Measurements from ENCODE around the gene RPN2. TPM values are rescaled to one million over a fixed set of nuclear protein-coding genes. Genes with fewer than 3 reads are reported as not detected.

Gene RPN2
- total and polyA plus RNA-seq, 9 of the 15 experiments (the other 6 are each of a cell fraction or from before 2014, with no cell fraction given): 168 to 548 (median 325) TPM

DNA sequence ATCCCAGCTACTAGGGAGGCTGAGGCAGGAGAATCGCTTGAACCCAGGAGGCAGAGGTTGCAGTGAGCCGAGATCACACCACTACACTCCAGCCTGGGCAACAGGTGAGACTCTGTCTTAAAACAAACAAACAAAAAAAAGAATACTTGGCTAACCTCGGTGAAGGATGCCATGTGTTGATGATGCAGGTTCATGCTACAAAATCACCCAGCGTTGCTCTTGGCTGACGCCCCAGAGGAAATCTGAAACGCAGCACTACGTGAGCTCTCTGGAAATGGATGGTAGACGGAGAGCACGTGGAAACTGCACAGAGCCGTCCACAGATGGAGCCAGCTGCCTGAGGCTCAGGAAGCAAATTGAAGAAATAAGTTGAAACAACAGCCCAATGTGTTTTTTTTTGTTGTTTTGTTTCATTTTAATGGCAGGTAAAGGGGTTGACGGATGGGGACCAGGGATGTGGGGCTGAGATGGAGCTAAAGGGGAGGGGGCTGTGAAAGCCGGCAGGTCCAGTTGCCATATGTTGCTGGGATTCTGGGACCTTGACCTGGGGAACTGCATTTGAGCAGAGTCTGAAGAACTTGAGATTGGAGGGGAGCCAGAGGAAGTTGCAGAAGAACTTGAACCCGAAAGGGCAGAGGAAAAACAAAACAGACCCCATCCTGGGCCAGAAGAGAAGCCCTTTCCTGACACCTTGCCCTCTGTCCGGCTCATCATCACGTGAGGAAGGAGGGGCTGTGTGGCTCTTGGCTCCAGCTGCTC, 97.5 kb downstream of the RPN2 start:
- Histone ChIP-seq H3K4me1 (replicated peaks in 1 of 2; ENCODE audit: control insufficient read depth in 2 of 2, insufficient read depth in 2 of 2, low read length in 2 of 2) (peaks cover 0 to 5% of the 10 kb centered on the region in 2 experiments; a peak in 3 of 5 replicates), H3K4me3 (no peak overlapping the region), H3K27ac (ENCODE audit: extremely low read depth, low read depth, low read length) (no peak overlapping the region), H3K36me3 (ENCODE audit: control insufficient read depth, insufficient read depth, low read length) (no peaks in the 10 kb centered on the region), H4K20me1 (replicated peaks; ENCODE audit: control insufficient read depth, insufficient read depth, low read length) (no peaks in the 10 kb centered on the region), H3K4me2 (ENCODE audit: insufficient read depth, low read length) (no peak overlapping the region), H2AFZ (ENCODE audit: low read depth, low read length) (peak overlapping the region; percentile 73), H3K27me3 (ENCODE audit: control insufficient read depth in 2 of 2, insufficient read depth in 2 of 2, low read length in 2 of 2) (no peaks in the 10 kb centered on the region; a peak in 1 of 5 replicates), H3K9me3 (replicated peaks; ENCODE audit: control insufficient read depth, insufficient read depth, low read depth, low read length) (no peaks in the 10 kb centered on the region), H3K9me1 (ENCODE audit: control insufficient read depth, insufficient read depth, low read length) (no peaks in the 10 kb centered on the region), H3K79me2 (ENCODE audit: control insufficient read depth, insufficient read depth, low read length) (no peaks in the 10 kb centered on the region), H3K9ac (ENCODE audit: insufficient read depth in 1 of 2, low read depth in 2 of 2, low read length in 2 of 2) (no peak overlapping the region)
- DNase-seq (ENCODE audit: extremely low read depth in 1 of 4, low spot score in 3 of 4): peak in 1 of 4 experiments; percentile 41
- CTCF ChIA-PET (ENCODE audit: low intra/inter-chr PET ratio): interaction anchor here (0.7 to 1.5 kb wide), 2 partner anchors 74 to 107 kb away, joined by 3 to 4 read pairs; no protein-coding TSS in a partner anchor
- FAIRE-seq: no peak
- POLR2A ChIA-PET: interaction anchor here (0.6 to 1.1 kb wide), 4 partner anchors 9 to 250 kb away, joined by 3 to 4 read pairs (median 3); no protein-coding TSS in a partner anchor
- 24% methylated on average over 15 of the region's 15 CpGs for WGBS (ENCODE audit: insufficient coverage, low coverage, missing lambda C conversion rate)
- intact Hi-C loops (cut with micrococcal nuclease): no loop called here
- no TSS peak for BruUV-seq (replicated peaks)
- ATAC-seq: peak; percentile 87
- in situ Hi-C loops (cut with MboI): no loop called here
- TF ChIP-seq, protein P1, sequence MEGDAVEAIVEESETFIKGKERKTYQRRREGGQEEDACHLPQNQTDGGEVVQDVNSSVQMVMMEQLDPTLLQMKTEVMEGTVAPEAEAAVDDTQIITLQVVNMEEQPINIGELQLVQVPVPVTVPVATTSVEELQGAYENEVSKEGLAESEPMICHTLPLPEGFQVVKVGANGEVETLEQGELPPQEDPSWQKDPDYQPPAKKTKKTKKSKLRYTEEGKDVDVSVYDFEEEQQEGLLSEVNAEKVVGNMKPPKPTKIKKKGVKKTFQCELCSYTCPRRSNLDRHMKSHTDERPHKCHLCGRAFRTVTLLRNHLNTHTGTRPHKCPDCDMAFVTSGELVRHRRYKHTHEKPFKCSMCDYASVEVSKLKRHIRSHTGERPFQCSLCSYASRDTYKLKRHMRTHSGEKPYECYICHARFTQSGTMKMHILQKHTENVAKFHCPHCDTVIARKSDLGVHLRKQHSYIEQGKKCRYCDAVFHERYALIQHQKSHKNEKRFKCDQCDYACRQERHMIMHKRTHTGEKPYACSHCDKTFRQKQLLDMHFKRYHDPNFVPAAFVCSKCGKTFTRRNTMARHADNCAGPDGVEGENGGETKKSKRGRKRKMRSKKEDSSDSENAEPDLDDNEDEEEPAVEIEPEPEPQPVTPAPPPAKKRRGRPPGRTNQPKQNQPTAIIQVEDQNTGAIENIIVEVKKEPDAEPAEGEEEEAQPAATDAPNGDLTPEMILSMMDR (IDR thresholded peaks at IDR 0.05 in 2 of 3, conservative IDR thresholded peaks at IDR 0.05 in 1 of 3; ENCODE audit: insufficient read depth in 2 of 3, low read depth in 1 of 3, low read length in 3 of 3): peak; percentile 29 to 40 (median 39); a peak in 4 of 6 replicates
- peak; percentile 66 for TF ChIP-seq MYC (IDR thresholded peaks at IDR 0.05; ENCODE audit: low read depth, low read length)
- TF ChIP-seq MYC (CRISPR knock-in tag; IDR thresholded peaks at IDR 0.05; ENCODE audit: borderline replicate concordance, low read depth): no peak
- peak; percentile 77 for TF ChIP-seq L3MBTL2 (IDR thresholded peaks at IDR 0.05)
- TF ChIP-seq, protein P2, sequence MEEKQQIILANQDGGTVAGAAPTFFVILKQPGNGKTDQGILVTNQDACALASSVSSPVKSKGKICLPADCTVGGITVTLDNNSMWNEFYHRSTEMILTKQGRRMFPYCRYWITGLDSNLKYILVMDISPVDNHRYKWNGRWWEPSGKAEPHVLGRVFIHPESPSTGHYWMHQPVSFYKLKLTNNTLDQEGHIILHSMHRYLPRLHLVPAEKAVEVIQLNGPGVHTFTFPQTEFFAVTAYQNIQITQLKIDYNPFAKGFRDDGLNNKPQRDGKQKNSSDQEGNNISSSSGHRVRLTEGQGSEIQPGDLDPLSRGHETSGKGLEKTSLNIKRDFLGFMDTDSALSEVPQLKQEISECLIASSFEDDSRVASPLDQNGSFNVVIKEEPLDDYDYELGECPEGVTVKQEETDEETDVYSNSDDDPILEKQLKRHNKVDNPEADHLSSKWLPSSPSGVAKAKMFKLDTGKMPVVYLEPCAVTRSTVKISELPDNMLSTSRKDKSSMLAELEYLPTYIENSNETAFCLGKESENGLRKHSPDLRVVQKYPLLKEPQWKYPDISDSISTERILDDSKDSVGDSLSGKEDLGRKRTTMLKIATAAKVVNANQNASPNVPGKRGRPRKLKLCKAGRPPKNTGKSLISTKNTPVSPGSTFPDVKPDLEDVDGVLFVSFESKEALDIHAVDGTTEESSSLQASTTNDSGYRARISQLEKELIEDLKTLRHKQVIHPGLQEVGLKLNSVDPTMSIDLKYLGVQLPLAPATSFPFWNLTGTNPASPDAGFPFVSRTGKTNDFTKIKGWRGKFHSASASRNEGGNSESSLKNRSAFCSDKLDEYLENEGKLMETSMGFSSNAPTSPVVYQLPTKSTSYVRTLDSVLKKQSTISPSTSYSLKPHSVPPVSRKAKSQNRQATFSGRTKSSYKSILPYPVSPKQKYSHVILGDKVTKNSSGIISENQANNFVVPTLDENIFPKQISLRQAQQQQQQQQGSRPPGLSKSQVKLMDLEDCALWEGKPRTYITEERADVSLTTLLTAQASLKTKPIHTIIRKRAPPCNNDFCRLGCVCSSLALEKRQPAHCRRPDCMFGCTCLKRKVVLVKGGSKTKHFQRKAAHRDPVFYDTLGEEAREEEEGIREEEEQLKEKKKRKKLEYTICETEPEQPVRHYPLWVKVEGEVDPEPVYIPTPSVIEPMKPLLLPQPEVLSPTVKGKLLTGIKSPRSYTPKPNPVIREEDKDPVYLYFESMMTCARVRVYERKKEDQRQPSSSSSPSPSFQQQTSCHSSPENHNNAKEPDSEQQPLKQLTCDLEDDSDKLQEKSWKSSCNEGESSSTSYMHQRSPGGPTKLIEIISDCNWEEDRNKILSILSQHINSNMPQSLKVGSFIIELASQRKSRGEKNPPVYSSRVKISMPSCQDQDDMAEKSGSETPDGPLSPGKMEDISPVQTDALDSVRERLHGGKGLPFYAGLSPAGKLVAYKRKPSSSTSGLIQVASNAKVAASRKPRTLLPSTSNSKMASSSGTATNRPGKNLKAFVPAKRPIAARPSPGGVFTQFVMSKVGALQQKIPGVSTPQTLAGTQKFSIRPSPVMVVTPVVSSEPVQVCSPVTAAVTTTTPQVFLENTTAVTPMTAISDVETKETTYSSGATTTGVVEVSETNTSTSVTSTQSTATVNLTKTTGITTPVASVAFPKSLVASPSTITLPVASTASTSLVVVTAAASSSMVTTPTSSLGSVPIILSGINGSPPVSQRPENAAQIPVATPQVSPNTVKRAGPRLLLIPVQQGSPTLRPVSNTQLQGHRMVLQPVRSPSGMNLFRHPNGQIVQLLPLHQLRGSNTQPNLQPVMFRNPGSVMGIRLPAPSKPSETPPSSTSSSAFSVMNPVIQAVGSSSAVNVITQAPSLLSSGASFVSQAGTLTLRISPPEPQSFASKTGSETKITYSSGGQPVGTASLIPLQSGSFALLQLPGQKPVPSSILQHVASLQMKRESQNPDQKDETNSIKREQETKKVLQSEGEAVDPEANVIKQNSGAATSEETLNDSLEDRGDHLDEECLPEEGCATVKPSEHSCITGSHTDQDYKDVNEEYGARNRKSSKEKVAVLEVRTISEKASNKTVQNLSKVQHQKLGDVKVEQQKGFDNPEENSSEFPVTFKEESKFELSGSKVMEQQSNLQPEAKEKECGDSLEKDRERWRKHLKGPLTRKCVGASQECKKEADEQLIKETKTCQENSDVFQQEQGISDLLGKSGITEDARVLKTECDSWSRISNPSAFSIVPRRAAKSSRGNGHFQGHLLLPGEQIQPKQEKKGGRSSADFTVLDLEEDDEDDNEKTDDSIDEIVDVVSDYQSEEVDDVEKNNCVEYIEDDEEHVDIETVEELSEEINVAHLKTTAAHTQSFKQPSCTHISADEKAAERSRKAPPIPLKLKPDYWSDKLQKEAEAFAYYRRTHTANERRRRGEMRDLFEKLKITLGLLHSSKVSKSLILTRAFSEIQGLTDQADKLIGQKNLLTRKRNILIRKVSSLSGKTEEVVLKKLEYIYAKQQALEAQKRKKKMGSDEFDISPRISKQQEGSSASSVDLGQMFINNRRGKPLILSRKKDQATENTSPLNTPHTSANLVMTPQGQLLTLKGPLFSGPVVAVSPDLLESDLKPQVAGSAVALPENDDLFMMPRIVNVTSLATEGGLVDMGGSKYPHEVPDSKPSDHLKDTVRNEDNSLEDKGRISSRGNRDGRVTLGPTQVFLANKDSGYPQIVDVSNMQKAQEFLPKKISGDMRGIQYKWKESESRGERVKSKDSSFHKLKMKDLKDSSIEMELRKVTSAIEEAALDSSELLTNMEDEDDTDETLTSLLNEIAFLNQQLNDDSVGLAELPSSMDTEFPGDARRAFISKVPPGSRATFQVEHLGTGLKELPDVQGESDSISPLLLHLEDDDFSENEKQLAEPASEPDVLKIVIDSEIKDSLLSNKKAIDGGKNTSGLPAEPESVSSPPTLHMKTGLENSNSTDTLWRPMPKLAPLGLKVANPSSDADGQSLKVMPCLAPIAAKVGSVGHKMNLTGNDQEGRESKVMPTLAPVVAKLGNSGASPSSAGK (IDR thresholded peaks at IDR 0.05): peak; percentile 49
- TF ChIP-seq, protein P3, sequence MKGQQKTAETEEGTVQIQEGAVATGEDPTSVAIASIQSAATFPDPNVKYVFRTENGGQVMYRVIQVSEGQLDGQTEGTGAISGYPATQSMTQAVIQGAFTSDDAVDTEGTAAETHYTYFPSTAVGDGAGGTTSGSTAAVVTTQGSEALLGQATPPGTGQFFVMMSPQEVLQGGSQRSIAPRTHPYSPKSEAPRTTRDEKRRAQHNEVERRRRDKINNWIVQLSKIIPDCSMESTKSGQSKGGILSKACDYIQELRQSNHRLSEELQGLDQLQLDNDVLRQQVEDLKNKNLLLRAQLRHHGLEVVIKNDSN (CRISPR knock-in tag; IDR thresholded peaks at IDR 0.05): peak; percentile 44
